ENCODE results near the gene TBC1D8. TPM values are rescaled to one million over a fixed set of nuclear protein-coding genes. Genes with fewer than 3 reads are reported as not detected.
A peak's percentile ranks its signal among the peaks of the same experiment; 100 is the strongest.

The TBC1D8 gene
- total and polyA plus RNA-seq, 2 of the 8 experiments (the other 6 are each of a cell fraction or from before 2014, with no cell fraction given) = 20.8 to 21.8 TPM

- Histone ChIP-seq H3K56ac (replicated peaks; ENCODE audit: insufficient read length, low read depth, low read length) (peak overlapping the region; percentile 87), H3K79me1 (ENCODE audit: low read depth, low read length) (peaks cover 3% of the 10 kb centered on the region), H3K23ac (ENCODE audit: insufficient read length) (no peak overlapping the region), H2BK120ac (replicated peaks; ENCODE audit: low read depth, low read length) (no peak overlapping the region), H2BK12ac (ENCODE audit: low read depth, low read length) (peak overlapping the region; percentile 51; the same call in 1 of the 2 replicates), H4K91ac (replicated peaks; ENCODE audit: insufficient read length, low read length) (peak overlapping the region; percentile 83), H3K18ac (ENCODE audit: extremely low read depth, low read length) (peak overlapping the region; percentile 80), H3K9ac (replicated peaks in 1 of 4; ENCODE audit: extremely low read depth in 1 of 4, low read depth in 3 of 4, low read length in 3 of 4) (peak overlapping the region; percentile 90 to 98 (median 96)), H3K4ac (replicated peaks; ENCODE audit: insufficient read length, low read depth, low read length) (peak overlapping the region; percentile 53), H3K4me2 (ENCODE audit: insufficient read depth in 1 of 2, low read depth in 2 of 2, low read length in 2 of 2) (peak overlapping the region; percentile 92), H3K9me3 (ENCODE audit: insufficient read depth in 2 of 2, low read depth in 1 of 2, low read length in 1 of 2) (no peaks in the 10 kb centered on the region), H3K14ac (ENCODE audit: insufficient read length) (no peak overlapping the region), H2AK5ac (ENCODE audit: low read depth, low read length) (peak overlapping the region; percentile 88), H4K8ac (ENCODE audit: extremely low read depth, insufficient read depth, low read length) (peak overlapping the region; percentile 95), H4K20me1 (replicated peaks in 1 of 2; ENCODE audit: control insufficient read depth in 1 of 2, insufficient read depth in 2 of 2, low read length in 2 of 2) (peaks cover 18 to 28% of the 10 kb centered on the region in 2 experiments), H3K23me2 (ENCODE audit: low read depth, low read length) (peaks cover 8% of the 10 kb centered on the region), H2BK20ac (ENCODE audit: low read length) (no peak overlapping the region), H2BK5ac (ENCODE audit: low read depth, low read length) (peak overlapping the region; percentile 79), H3K4me3 (ENCODE audit: extremely low read depth in 1 of 4, insufficient read depth in 2 of 4, low read depth in 3 of 4, low read length in 4 of 4) (peak overlapping the region; percentile 88 to 99 (median 94)), H3K27ac (ENCODE audit: low read depth, low read length) (peak overlapping the region; percentile 91), H2BK15ac (ENCODE audit: low read length) (no peak overlapping the region; the same call in 1 of the 2 replicates), H3K4me1 (replicated peaks in 1 of 4; ENCODE audit: control insufficient read depth in 3 of 4, insufficient read depth in 4 of 4, low read length in 3 of 4) (peaks cover 5 to 10% (median 8%) of the 10 kb centered on the region in 4 experiments; a peak in 6 of 7 replicates), H3K36me3 (ENCODE audit: control insufficient read depth in 2 of 4, insufficient read depth in 4 of 4, low read length in 3 of 4) (peaks cover 33 to 52% (median 46%) of the 10 kb centered on the region in 4 experiments), H2AFZ (ENCODE audit: low read length) (no peak overlapping the region), H3K79me2 (ENCODE audit: control insufficient read depth in 1 of 2, insufficient read depth in 2 of 2, low read length in 2 of 2) (peaks cover 6 to 33% of the 10 kb centered on the region in 2 experiments), H4K5ac (ENCODE audit: insufficient read length, low read depth, low read length) (peak overlapping the region; percentile 68), H3K27me3 (replicated peaks in 1 of 4; ENCODE audit: control insufficient read depth in 3 of 4, extremely low read depth in 1 of 4, insufficient read depth in 3 of 4, low read length in 3 of 4) (peaks cover 0 to 7% (median 2%) of the 10 kb centered on the region in 4 experiments; a peak in 3 of 7 replicates)
- 2% methylated on average over 22 of the region's 26 CpGs; no CpG with 5 or more reads in 1 of the 2 experiments for WGBS, 2 experiments (ENCODE audit: extremely low coverage in 1 of 2, insufficient coverage in 1 of 2, insufficient read length in 1 of 2, insufficient replicate concordance in 2 of 2, low coverage in 1 of 2, low lambda C conversion rate in 2 of 2, missing lambda C conversion rate in 1 of 2)
- ChIA-PET POLR2A (ENCODE audit: partially characterized antibody) (interaction anchor here (0.5 to 8.5 kb wide), 53 partner anchors 8 to 1145 kb away, joined by 3 to 151 read pairs (median 5); partner anchors contain the start of genes CNOT11, NPAS2, PDCL3 and TBC1D8), CTCF (ENCODE audit: partially characterized antibody) (interaction anchor here (0.8 to 2.5 kb wide), 11 partner anchors 10 to 408 kb away, joined by 3 to 9 read pairs (median 4); no protein-coding TSS in a partner anchor)
- TF ChIP-seq SAP30 (IDR thresholded peaks at IDR 0.05; ENCODE audit: insufficient read depth, insufficient replicate concordance, low read length) (peak; percentile 58), RBBP5 (IDR thresholded peaks at IDR 0.05; ENCODE audit: borderline replicate concordance, low read depth, low read length) (no peak), POU5F1 (IDR thresholded peaks at IDR 0.05; ENCODE audit: low read depth, low read length) (no peak), CHD1 (IDR thresholded peaks at IDR 0.05; ENCODE audit: low read depth, low read length) (peak; percentile 12), POLR2AphosphoS5 (IDR thresholded peaks at IDR 0.05; ENCODE audit: low read depth, low read length) (peak; percentile 65; the same call in 1 of the 2 replicates), KDM5A (IDR thresholded peaks at IDR 0.05; ENCODE audit: low read length) (0 out of 2 replicates have a peak, but pooled peaks have one; percentile 9)
- no peak for DNase-seq (ENCODE audit: low read depth in 1 of 2, low spot score in 2 of 2)
- FAIRE-seq = no peak
Measured at GRCh38 chr2:101002562-101003277, 148.5 kb downstream of the TBC1D8 start.
